NT2/D1 (cell line): ENCODE data around the gene GLOD4.

Experiments used
- SUZ12 ChIP-seq: IDR thresholded peaks from 2 replicates; pipeline ENCODE4 v1.6.1; 2011; ENCODE audit not compliant: insufficient read length, insufficient read depth; ENCODE audit errors: extremely low read depth
- YY1 ChIP-seq: IDR thresholded peaks from 2 replicates; pipeline ENCODE4 v1.6.1; 2011; ENCODE audit not compliant: insufficient read length, insufficient read depth
- ZNF274 ChIP-seq: IDR thresholded peaks from 2 replicates; pipeline ENCODE4 v1.6.1; 2011; ENCODE audit warnings: mild to moderate bottlenecking, low read depth, low read length

DNA sequence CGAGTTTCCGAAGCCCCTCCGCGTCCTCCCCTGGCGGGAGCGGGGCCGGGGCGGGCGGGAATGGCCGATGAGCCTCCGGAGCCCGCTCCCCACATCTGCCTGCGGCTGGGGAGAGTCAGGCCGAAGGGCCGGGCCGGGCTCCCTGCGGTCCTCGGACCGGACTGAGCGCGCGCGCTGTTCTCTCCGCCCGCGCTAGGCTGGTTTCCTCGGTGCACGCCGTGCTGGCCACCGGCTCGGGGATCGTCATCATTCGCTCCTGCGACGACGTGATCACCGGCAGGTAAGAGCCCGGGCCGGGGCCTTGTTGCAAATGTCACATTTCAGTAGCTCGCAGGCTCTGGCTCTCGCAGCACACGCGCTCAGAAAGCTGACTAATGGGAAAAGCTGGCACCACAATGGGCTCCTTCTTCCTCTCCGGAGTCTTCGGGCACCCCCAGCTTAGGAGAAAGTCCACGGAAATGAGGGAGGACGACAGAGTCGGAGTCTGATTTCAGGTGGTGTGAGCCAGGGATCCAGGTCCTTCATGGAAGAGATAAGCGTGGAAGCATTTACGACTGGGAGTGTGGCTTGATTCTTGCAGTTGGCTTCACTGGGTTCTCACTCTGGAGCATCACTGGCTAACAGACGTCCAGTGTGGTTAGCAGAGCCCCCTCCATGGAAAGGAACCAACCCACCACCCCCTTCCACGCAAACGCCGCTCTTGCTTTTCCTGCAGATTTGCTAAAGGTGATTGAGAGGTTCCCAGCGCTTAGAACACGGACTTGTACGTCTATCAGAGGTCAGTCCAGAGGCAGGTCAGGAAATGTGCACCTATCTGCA is 49.0 kb downstream of the GLOD4 start:
- TF ChIP-seq YY1 (no peak), SUZ12 (no peak), ZNF274 (no peak)
